MM.1S (cell line): ENCODE results near the gene PTPRN2.

Experiments
- DNase-seq: peaks from one replicate; pipeline ENCODE4 v3.0.0-alpha.2; 2015
- H2AFZ ChIP-seq: fragments of 300-600 bp; sonication (generic); 2 replicates; pipeline ENCODE4 v1.6.0; 2016; ENCODE audit warnings: antibody characterized with exemption, low read length
- H3F3A ChIP-seq: fragments of 300-600 bp; sonication (generic); 2 replicates; pipeline ENCODE4 v1.6.1; 2016; ENCODE audit warnings: mild to moderate bottlenecking, antibody characterized with exemption, low read length, moderate library complexity, mixed read lengths; ENCODE audit not compliant: insufficient read depth
- H3K27ac ChIP-seq: fragments of 300-600 bp; sonication (generic); 2 replicates; pipeline ENCODE4 v1.5.1; 2016; ENCODE audit warnings: mild to moderate bottlenecking, low read length
- H3K27me3 ChIP-seq: fragments of 300-600 bp; sonication (generic); replicated peaks from 2 replicates; pipeline ENCODE4 v1.6.0; 2016; ENCODE audit warnings: low read length; ENCODE audit not compliant: insufficient read depth
- H3K36me3 ChIP-seq: fragments of 300-600 bp; sonication (generic); replicated peaks from 2 replicates; pipeline ENCODE4 v1.6.1; 2016; ENCODE audit warnings: mild to moderate bottlenecking, low read length, mixed read lengths; ENCODE audit not compliant: insufficient read depth
- H3K4me1 ChIP-seq: fragments of 300-600 bp; sonication (generic); 2 replicates; pipeline ENCODE4 v1.6.1; 2016; ENCODE audit warnings: low read length, mixed read lengths
- H3K4me2 ChIP-seq: fragments of 300-600 bp; sonication (generic); 2 replicates; pipeline ENCODE4 v1.6.0; 2016; ENCODE audit warnings: low read depth, low read length
- H3K4me3 ChIP-seq: fragments of 300-600 bp; sonication (generic); 2 replicates; pipeline ENCODE4 v1.5.1; 2016; ENCODE audit warnings: low read length, mixed read lengths
- H3K79me2 ChIP-seq: fragments of 300-600 bp; sonication (generic); 2 replicates; pipeline ENCODE4 v1.6.1; 2016; ENCODE audit warnings: mixed run types, low read length, mixed read lengths
- H3K9ac ChIP-seq: fragments of 300-600 bp; sonication (generic); 2 replicates; pipeline ENCODE4 v1.6.1; 2016; ENCODE audit warnings: low read length, mixed read lengths
- H3K9me2 ChIP-seq: fragments of 300-600 bp; sonication (generic); replicated peaks from 2 replicates; pipeline ENCODE4 v1.6.1; 2016; ENCODE audit warnings: mild to moderate bottlenecking, low read length, mixed read lengths; ENCODE audit not compliant: insufficient read depth
- H3K9me3 ChIP-seq: fragments of 300-600 bp; sonication (generic); replicated peaks from 2 replicates; pipeline ENCODE4 v1.6.1; 2016; ENCODE audit warnings: mild to moderate bottlenecking, low read length, mixed read lengths; ENCODE audit not compliant: insufficient read depth
- H4K20me1 ChIP-seq: fragments of 300-600 bp; sonication (generic); 2 replicates; pipeline ENCODE4 v1.6.1; 2016; ENCODE audit warnings: mild to moderate bottlenecking, low read length, moderate library complexity, mixed read lengths; ENCODE audit not compliant: insufficient read depth
- CTCF ChIP-seq: fragments of 300-600 bp; sonication (generic); IDR thresholded peaks from 2 replicates; pipeline ENCODE4 v1.5.1; 2016; ENCODE audit warnings: antibody characterized with exemption, low read length, mixed read lengths
- EZH2 ChIP-seq: fragments of 300-600 bp; sonication (generic); optimal IDR thresholded peaks from 2 replicates; pipeline ENCODE3; 2017; ENCODE audit warnings: low read depth, mild to moderate bottlenecking, antibody characterized with exemption, low read length, mixed read lengths
- EZH2phosphoT487 ChIP-seq: fragments of 300-600 bp; sonication (generic); IDR thresholded peaks from 2 replicates; pipeline ENCODE4 v1.6.1; 2018; ENCODE audit warnings: antibody characterized with exemption, low read length

Gene PTPRN2

DNA sequence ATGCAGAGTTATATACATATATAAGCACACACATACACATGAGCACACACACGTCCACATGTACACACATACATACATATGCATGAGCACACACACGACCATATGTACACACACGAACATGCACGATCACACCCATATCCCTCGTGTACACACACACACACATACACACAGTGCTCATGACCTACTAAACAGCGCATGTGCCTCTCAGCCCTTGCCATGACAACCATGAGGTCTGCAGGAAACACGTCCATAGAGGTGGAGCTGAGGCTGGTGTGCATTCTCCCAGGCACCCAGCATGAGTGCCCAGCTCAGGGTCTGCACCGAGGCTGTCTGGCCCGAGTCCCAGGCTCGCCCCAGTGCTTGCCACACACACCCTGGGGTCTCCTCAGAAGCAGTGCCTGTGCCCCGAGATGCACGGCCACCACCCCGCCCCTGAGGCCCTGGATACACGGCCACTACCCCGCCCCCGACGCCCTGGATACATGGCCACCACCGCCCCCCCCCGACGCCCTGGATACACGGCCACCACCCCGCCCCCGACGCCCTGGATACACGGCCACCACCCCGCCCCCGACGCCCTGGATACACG is 721.2 kb downstream of the PTPRN2 start:
- no peaks in the 10 kb centered on the region for H3K9me3 ChIP-seq

GRCh38 chr7:157865351-157866165 is 722.1 kb downstream of the PTPRN2 start:
- no peaks in the 10 kb centered on the region for H3K79me2 ChIP-seq
- no peak overlapping the region for H2AFZ ChIP-seq
- no peak for DNase-seq
- no peak overlapping the region for H3K27ac ChIP-seq
- no peaks in the 10 kb centered on the region for H3K4me1 ChIP-seq
- no peaks in the 10 kb centered on the region for H3K9me2 ChIP-seq
- H3K36me3 ChIP-seq: no peaks in the 10 kb centered on the region
- H3K27me3 ChIP-seq: peaks cover 89% of the 10 kb centered on the region
- H3K9me3 ChIP-seq: no peaks in the 10 kb centered on the region
- no peaks in the 10 kb centered on the region for H4K20me1 ChIP-seq
- H3K4me3 ChIP-seq: no peak overlapping the region
- no peaks in the 10 kb centered on the region for H3F3A ChIP-seq
- no peak overlapping the region for H3K9ac ChIP-seq
- TF ChIP-seq EZH2phosphoT487: no peak
- no peak overlapping the region for H3K4me2 ChIP-seq

More for the DNA sequence above, 721.2 kb downstream of the PTPRN2 start:
- TF ChIP-seq EZH2phosphoT487: no peak
- no peak for TF ChIP-seq CTCF
- no peaks in the 10 kb centered on the region for H3K36me3 ChIP-seq
- no peaks in the 10 kb centered on the region for H4K20me1 ChIP-seq
- no peaks in the 10 kb centered on the region for H3K4me1 ChIP-seq
- H3K4me2 ChIP-seq: no peak overlapping the region
- no peaks in the 10 kb centered on the region for H3K9me2 ChIP-seq
- H3K27me3 ChIP-seq: peaks cover 88% of the 10 kb centered on the region
- H3K27ac ChIP-seq: no peak overlapping the region
- H2AFZ ChIP-seq: no peak overlapping the region
- no peaks in the 10 kb centered on the region for H3F3A ChIP-seq
- DNase-seq: no peak
- H3K79me2 ChIP-seq: no peaks in the 10 kb centered on the region
- no peak overlapping the region for H3K4me3 ChIP-seq
- no peak overlapping the region for H3K9ac ChIP-seq

GRCh38 chr7:157864911-157865310 is 722.7 kb downstream of the PTPRN2 start:
- Histone ChIP-seq H3F3A (no peaks in the 10 kb centered on the region), H3K9ac (no peak overlapping the region), H3K9me3 (no peaks in the 10 kb centered on the region), H3K4me3 (no peak overlapping the region), H3K4me1 (no peaks in the 10 kb centered on the region), H3K4me2 (no peak overlapping the region), H3K36me3 (no peaks in the 10 kb centered on the region), H3K27me3 (peaks cover 90% of the 10 kb centered on the region), H3K27ac (no peak overlapping the region), H3K79me2 (no peaks in the 10 kb centered on the region), H2AFZ (no peak overlapping the region), H4K20me1 (no peaks in the 10 kb centered on the region), H3K9me2 (no peaks in the 10 kb centered on the region)
- no peak for TF ChIP-seq EZH2
- no peak for TF ChIP-seq EZH2phosphoT487
- TF ChIP-seq CTCF: no peak
- no peak for DNase-seq
